SK-N-DZ (cell line): Measurements from ENCODE around the gene CYB5R3.
A peak's percentile ranks its signal among the peaks of the same experiment; 100 is the strongest.
"Not testable (repeated sequence)": the region's sequence is repeated elsewhere in the genome, so short reads cannot be mapped to it uniquely, and the experiment has no call there.

ENCODE experiments used
- DNase-seq: peaks from one replicate; pipeline ENCODE4 v3.0.0-alpha.2; 2015; ENCODE audit warnings: low spot score

The CYB5R3 gene

GRCh38 chr22:42603427-42603826 lies 45.8 kb downstream of the CYB5R3 start:
- DNase-seq: no peak

- no peak for DNase-seq
Observed at GRCh38 chr22:42602470-42602869, 46.7 kb downstream of the CYB5R3 start.

GRCh38 chr22:42601879-42602465 lies 47.2 kb downstream of the CYB5R3 start:
- no peak for DNase-seq

- DNase-seq: no peak
Observed at GRCh38 chr22:42596863-42597530, 52.2 kb downstream of the CYB5R3 start.

GRCh38 chr22:42596336-42596735 lies 52.9 kb downstream of the CYB5R3 start:
- DNase-seq: peak; percentile 71

- peak; percentile 47 for DNase-seq
Observed at GRCh38 chr22:42595434-42595833, 53.8 kb downstream of the CYB5R3 start.

- no peak for DNase-seq
Observed at GRCh38 chr22:42591987-42592386, 57.2 kb downstream of the CYB5R3 start.

- DNase-seq: no peak
Observed at GRCh38 chr22:42587588-42588175, 61.5 kb downstream of the CYB5R3 start.

GRCh38 chr22:42586381-42586780 lies 62.8 kb downstream of the CYB5R3 start:
- DNase-seq: no peak

GRCh38 chr22:42585096-42585495 lies 64.1 kb downstream of the CYB5R3 start:
- no peak for DNase-seq

- DNase-seq: no peak
Observed at GRCh38 chr22:42584364-42584940, 64.7 kb downstream of the CYB5R3 start.

GRCh38 chr22:42582987-42583386 lies 66.2 kb downstream of the CYB5R3 start:
- no peak for DNase-seq

GRCh38 chr22:42581762-42582716 lies 67.2 kb downstream of the CYB5R3 start:
- peak; percentile 62 for DNase-seq

GRCh38 chr22:42581194-42581761 lies 67.9 kb downstream of the CYB5R3 start:
- not testable (repeated sequence) for DNase-seq

- not testable (repeated sequence) for DNase-seq
Observed at GRCh38 chr22:42580040-42580439, 69.2 kb downstream of the CYB5R3 start.

- DNase-seq: no peak
Observed at GRCh38 chr22:42577623-42578240, 71.5 kb downstream of the CYB5R3 start.

GRCh38 chr22:42577141-42577540 lies 72.1 kb downstream of the CYB5R3 start:
- not testable (repeated sequence) for DNase-seq

- DNase-seq: not testable (repeated sequence)
Observed at GRCh38 chr22:42575996-42576574, 73.1 kb downstream of the CYB5R3 start.

- DNase-seq: not testable (repeated sequence)
Observed at GRCh38 chr22:42574468-42574867, 74.7 kb downstream of the CYB5R3 start.

GRCh38 chr22:42574046-42574445 lies 75.1 kb downstream of the CYB5R3 start:
- not testable (repeated sequence) for DNase-seq
